Measurements from ENCODE around the gene SORBS1. TPM values are rescaled to one million over a fixed set of nuclear protein-coding genes. Genes with fewer than 3 reads are reported as not detected.

SORBS1 gene
- total RNA-seq, 6 experiments from 2014 or later = 0.05 to 0.26 (median 0.18) TPM

DNA sequence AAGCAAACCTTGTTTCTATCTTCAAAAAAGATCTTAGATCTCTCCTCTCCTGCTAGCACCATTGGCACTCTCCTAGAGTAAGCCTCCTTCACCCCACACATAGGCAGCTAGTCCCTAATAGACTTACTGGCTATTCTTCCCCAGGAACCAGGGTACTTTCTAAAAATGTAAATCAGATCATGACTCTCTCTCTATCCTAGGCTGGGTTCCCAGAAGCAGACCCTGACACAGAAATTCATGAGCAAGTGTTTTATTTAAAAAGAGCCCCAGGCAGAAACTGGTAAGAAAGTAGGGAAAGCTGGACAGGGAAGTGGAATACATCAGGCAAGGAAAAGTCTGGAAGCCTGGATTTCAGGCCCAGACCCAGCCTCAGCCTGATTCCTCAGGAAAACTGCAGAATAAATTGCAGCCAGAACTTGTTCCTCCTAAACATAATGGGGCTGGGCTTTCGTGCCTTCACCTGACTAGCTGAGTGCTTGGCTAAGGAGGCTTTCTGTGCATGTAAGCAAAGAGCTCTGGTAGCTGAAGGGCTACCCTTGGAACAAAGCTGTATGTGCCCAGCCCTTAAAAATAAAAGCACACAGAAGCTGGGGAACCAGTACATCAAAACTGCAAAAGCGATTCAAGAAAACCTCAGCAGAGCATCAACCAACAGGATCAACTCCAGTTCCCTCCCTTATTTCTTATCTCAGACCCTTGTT, 18.8 kb upstream of the SORBS1 start:
- H3K36me3 Mint-ChIP-seq (ENCODE audit: low read depth) = no peaks in the 10 kb centered on the region
- no peaks in the 10 kb centered on the region for H3K4me1 Mint-ChIP-seq (ENCODE audit: low read depth)
- peaks cover 11% of the 10 kb centered on the region for H3K27me3 Mint-ChIP-seq (ENCODE audit: insufficient read depth)
- no peak overlapping the region for H3K4me3 Mint-ChIP-seq
- TF ChIP-seq, protein P1, sequence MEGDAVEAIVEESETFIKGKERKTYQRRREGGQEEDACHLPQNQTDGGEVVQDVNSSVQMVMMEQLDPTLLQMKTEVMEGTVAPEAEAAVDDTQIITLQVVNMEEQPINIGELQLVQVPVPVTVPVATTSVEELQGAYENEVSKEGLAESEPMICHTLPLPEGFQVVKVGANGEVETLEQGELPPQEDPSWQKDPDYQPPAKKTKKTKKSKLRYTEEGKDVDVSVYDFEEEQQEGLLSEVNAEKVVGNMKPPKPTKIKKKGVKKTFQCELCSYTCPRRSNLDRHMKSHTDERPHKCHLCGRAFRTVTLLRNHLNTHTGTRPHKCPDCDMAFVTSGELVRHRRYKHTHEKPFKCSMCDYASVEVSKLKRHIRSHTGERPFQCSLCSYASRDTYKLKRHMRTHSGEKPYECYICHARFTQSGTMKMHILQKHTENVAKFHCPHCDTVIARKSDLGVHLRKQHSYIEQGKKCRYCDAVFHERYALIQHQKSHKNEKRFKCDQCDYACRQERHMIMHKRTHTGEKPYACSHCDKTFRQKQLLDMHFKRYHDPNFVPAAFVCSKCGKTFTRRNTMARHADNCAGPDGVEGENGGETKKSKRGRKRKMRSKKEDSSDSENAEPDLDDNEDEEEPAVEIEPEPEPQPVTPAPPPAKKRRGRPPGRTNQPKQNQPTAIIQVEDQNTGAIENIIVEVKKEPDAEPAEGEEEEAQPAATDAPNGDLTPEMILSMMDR (IDR thresholded peaks at IDR 0.05) = no peak
- no peaks in the 10 kb centered on the region for H3K9me3 Mint-ChIP-seq
- no peak overlapping the region for H3K27ac Mint-ChIP-seq
- DNase-seq = no peak

DNA sequence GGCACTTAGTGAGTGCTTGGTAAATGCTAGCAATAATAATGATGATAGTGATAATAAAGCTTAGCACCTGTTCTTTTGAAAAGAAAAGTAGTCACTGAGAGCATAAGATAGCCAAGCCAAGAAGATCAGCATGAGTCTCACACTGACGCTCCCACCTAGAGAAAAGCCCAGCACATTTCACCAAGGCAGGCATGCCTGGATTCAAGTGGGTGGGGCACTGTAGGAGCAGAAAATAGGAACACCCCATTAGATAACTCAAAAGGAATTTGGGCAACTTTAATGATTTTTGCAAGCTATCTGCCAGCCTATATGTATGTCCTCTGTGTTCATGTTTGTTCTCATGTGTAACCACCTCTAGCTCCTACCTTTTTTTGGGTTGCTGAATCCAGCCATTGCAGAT, 18.1 kb upstream of the SORBS1 start:
- Mint-ChIP-seq H3K4me1 (ENCODE audit: low read depth) (no peaks in the 10 kb centered on the region), H3K4me3 (no peak overlapping the region), H3K27ac (no peak overlapping the region), H3K36me3 (ENCODE audit: low read depth) (no peaks in the 10 kb centered on the region), H3K9me3 (no peaks in the 10 kb centered on the region), H3K27me3 (ENCODE audit: insufficient read depth) (peaks cover 11% of the 10 kb centered on the region)
- TF ChIP-seq, protein P1 (IDR thresholded peaks at IDR 0.05) = no peak
- DNase-seq = no peak

DNA sequence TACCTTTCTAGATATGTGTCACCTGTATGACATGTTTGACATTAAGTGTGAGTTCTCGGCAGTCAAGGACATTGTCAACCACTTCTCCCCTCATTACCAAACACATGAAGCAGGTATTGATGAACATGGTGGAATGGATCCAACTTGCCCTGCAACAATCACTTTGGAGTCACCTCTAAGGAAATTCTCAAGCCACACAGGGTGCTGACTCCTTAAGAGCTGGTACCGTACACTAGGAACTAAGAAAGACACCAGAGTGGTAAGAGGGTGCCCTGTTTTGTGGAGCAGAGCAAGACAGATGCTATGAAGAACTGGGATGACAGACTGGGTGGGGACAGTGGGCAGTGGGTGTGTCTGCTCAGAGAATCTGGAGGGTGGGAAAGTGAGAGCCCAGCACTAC, 17.4 kb upstream of the SORBS1 start:
- DNase-seq = no peak
- H3K27me3 Mint-ChIP-seq (ENCODE audit: insufficient read depth) = peaks cover 14% of the 10 kb centered on the region
- no peaks in the 10 kb centered on the region for H3K9me3 Mint-ChIP-seq
- no peaks in the 10 kb centered on the region for H3K36me3 Mint-ChIP-seq (ENCODE audit: low read depth)
- H3K4me3 Mint-ChIP-seq = no peak overlapping the region
- no peaks in the 10 kb centered on the region for H3K4me1 Mint-ChIP-seq (ENCODE audit: low read depth)
- H3K27ac Mint-ChIP-seq = no peak overlapping the region
- TF ChIP-seq, protein P1 (IDR thresholded peaks at IDR 0.05) = no peak

DNA sequence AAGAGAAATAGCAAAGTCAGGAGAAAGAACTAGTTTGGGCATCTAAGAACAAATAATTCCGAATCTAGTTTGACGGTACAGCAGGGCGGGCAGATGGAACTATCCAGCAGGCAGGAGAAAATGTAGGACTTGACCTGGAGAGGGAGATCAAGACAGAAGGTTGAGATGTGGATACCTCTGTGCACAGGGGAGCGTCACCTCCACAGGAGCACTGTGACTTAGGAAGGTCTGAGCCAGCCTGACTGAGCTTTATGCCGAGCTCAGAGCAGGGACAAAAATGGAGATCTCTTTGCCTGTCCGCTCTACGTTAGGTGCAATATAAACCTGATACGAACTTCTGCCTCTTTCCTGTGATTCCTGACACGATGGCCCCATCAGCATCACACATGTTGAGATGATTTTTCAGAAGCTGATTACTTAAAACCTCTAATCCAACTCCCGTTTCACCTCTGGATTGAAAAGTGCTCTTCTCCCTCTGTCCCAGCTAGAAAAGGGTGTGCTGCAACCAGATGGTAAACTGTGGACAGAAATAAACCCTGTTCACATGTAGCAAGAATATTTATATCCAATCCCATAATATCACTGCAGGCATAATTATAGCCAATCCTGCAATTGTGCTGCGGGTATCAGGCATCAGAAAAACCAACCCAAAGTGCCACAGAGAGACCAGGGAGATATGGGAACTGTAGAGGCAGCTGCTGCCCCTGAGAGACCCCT, 13.6 kb upstream of the SORBS1 start:
- peaks cover 9% of the 10 kb centered on the region for H3K27me3 Mint-ChIP-seq (ENCODE audit: insufficient read depth)
- TF ChIP-seq, protein P1 (IDR thresholded peaks at IDR 0.05) = no peak
- no peaks in the 10 kb centered on the region for H3K9me3 Mint-ChIP-seq

DNA sequence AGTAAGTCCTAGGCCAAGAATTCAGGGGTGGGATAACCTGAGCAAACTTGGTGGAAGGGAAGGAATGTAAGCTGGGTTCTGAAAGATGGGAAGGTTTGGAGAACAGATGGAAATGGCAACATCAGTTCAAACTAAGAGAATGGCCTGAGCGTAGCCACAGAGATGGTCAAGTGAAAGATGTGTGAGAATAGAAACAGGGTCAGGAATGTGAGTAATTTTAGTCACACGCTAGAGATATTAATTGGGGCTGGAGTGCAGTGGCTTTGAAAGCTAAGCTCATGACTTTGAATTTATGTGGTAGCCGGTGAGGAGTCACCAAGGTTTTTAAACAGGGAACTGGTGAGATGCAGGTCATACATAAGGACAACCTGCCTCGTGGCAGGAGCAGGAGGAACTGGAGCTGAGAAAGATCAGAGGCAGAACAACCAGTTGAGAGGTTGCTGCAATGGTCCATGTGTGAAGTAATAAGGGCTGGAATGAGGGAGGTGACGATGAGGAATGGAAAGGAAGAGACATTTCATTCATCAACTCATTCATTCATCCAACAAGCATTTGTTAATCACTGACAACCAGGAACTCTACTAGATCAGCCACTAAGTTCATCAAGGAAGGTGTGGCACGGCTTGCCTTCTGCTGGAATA, 12.9 kb upstream of the SORBS1 start:
- H3K4me3 Mint-ChIP-seq = no peak overlapping the region
- TF ChIP-seq, protein P1 (IDR thresholded peaks at IDR 0.05) = no peak
- DNase-seq = no peak
- H3K27ac Mint-ChIP-seq = no peak overlapping the region
- H3K9me3 Mint-ChIP-seq = no peaks in the 10 kb centered on the region
- no peaks in the 10 kb centered on the region for H3K36me3 Mint-ChIP-seq (ENCODE audit: low read depth)
- no peaks in the 10 kb centered on the region for H3K4me1 Mint-ChIP-seq (ENCODE audit: low read depth)
- peaks cover 9% of the 10 kb centered on the region for H3K27me3 Mint-ChIP-seq (ENCODE audit: insufficient read depth)

More for the DNA sequence above, 13.6 kb upstream of the SORBS1 start:
- Mint-ChIP-seq H3K36me3 (ENCODE audit: low read depth) (no peaks in the 10 kb centered on the region), H3K27ac (no peak overlapping the region), H3K4me1 (ENCODE audit: low read depth) (no peaks in the 10 kb centered on the region), H3K4me3 (no peak overlapping the region)
- no peak for DNase-seq

Measured in HFFc6 (cell line).